ENCODE results near the gene UPK2. TPM values are rescaled to one million over a fixed set of nuclear protein-coding genes. Genes with fewer than 3 reads are reported as not detected.

The UPK2 gene
- total and polyA plus RNA-seq, 2 of the 13 experiments (the other 11 are each of a cell fraction or from before 2014, with no cell fraction given): not detected

GRCh38 chr11:118997627-118998387 lies 41.7 kb downstream of the UPK2 start, which contains the start of gene CENATAC (continued):
- TF ChIP-seq ZNF574 (CRISPR knock-in tag; IDR thresholded peaks at IDR 0.05) (peak; percentile 63; the same call in 1 of the 2 replicates), ZNF136 (CRISPR knock-in tag; IDR thresholded peaks at IDR 0.05; ENCODE audit: low read depth) (0 out of 2 replicates have a peak, but pooled peaks have one; percentile 74), ZFY (CRISPR knock-in tag; IDR thresholded peaks at IDR 0.05) (peak; percentile 97), KDM3A (CRISPR knock-in tag; IDR thresholded peaks at IDR 0.05; ENCODE audit: low read depth) (peak; percentile 50; the same call in 1 of the 2 replicates), CC2D1A (CRISPR knock-in tag; IDR thresholded peaks at IDR 0.05) (no peak), ZNF138 (CRISPR knock-in tag; IDR thresholded peaks at IDR 0.05; ENCODE audit: low read depth) (no peak), ZNF350 (CRISPR knock-in tag; IDR thresholded peaks at IDR 0.05; ENCODE audit: borderline replicate concordance, low read depth) (peak; percentile 68; the same call in 1 of the 2 replicates), IKZF4 (CRISPR knock-in tag; IDR thresholded peaks at IDR 0.05; ENCODE audit: borderline replicate concordance, low read depth, not compliant biosample characterization) (peak; percentile 50), ZNF20 (CRISPR knock-in tag; IDR thresholded peaks at IDR 0.05) (0 out of 2 replicates have a peak, but pooled peaks have one; percentile 42), HOXA5 (CRISPR knock-in tag; IDR thresholded peaks at IDR 0.05) (0 out of 2 replicates have a peak, but pooled peaks have one; percentile 18), EED (CRISPR knock-in tag; IDR thresholded peaks at IDR 0.05) (no peak), ZNF44 (CRISPR knock-in tag; IDR thresholded peaks at IDR 0.05) (0 out of 2 replicates have a peak, but pooled peaks have one; percentile 61), PHF20 (CRISPR knock-in tag; IDR thresholded peaks at IDR 0.05) (peak; percentile 80), PHF21A (CRISPR knock-in tag; IDR thresholded peaks at IDR 0.05) (peak; percentile 41; the same call in 1 of the 2 replicates), SRY (CRISPR knock-in tag; IDR thresholded peaks at IDR 0.05) (0 out of 2 replicates have a peak, but pooled peaks have one; percentile 30), ZMAT3 (CRISPR knock-in tag; conservative IDR thresholded peaks at IDR 0.05) (peak; percentile 81; the same call in 1 of the 2 replicates), SPEN (CRISPR knock-in tag; IDR thresholded peaks at IDR 0.05; ENCODE audit: low read depth) (peak; percentile 84), E2F1 (CRISPR knock-in tag; IDR thresholded peaks at IDR 0.05) (peak; percentile 85), ZNF354B (CRISPR knock-in tag; IDR thresholded peaks at IDR 0.05) (no peak), HOXA3 (CRISPR knock-in tag; IDR thresholded peaks at IDR 0.05) (peak; percentile 41), HDAC1 (CRISPR knock-in tag; IDR thresholded peaks at IDR 0.05) (peak; percentile 87), KLF9 (CRISPR knock-in tag; IDR thresholded peaks at IDR 0.05; ENCODE audit: low read depth) (0 out of 2 replicates have a peak, but pooled peaks have one; percentile 62), NFE2L2 (IDR thresholded peaks at IDR 0.05; ENCODE audit: low read length) (no peak), MED1 (CRISPR knock-in tag; IDR thresholded peaks at IDR 0.05) (peak; percentile 56), ZNF589 (CRISPR knock-in tag; conservative IDR thresholded peaks at IDR 0.05) (peak; percentile 58; the same call in 1 of the 2 replicates)
- TF ChIP-seq, protein P1, sequence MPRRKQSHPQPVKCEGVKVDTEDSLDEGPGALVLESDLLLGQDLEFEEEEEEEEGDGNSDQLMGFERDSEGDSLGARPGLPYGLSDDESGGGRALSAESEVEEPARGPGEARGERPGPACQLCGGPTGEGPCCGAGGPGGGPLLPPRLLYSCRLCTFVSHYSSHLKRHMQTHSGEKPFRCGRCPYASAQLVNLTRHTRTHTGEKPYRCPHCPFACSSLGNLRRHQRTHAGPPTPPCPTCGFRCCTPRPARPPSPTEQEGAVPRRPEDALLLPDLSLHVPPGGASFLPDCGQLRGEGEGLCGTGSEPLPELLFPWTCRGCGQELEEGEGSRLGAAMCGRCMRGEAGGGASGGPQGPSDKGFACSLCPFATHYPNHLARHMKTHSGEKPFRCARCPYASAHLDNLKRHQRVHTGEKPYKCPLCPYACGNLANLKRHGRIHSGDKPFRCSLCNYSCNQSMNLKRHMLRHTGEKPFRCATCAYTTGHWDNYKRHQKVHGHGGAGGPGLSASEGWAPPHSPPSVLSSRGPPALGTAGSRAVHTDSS (CRISPR knock-in tag; conservative IDR thresholded peaks at IDR 0.05): no peak

All from HepG2 (cell line).